GM21367 (cell line): Measurements from ENCODE around the gene CD4.
"Not testable (repeated sequence)": the region's sequence is repeated elsewhere in the genome, so short reads cannot be mapped to it uniquely, and the experiment has no call there.

Experiments
- ATAC-seq: cut with Tn5 transposase; IDR thresholded peaks from one replicate; pipeline ENCODE4 v1.9.1; 2021; ENCODE audit not compliant: unreplicated experiment

The CD4 gene

GRCh38 chr12:6788972-6789924 is at the start of gene CD4:
TSS of gene CD4 (plus strand) at chr12:6789528. CDS start at chr12:6800139, 10,611 bp downstream.
- no peak for ATAC-seq

GRCh38 chr12:6742080-6742479 is 47.2 kb upstream of the CD4 start:
- not testable (repeated sequence) for ATAC-seq

- ATAC-seq, result no peak
These were observed 46.5 kb upstream of the CD4 start for GRCh38 chr12:6742834-6743233.

GRCh38 chr12:6743300-6743699 is 46.0 kb upstream of the CD4 start:
- not testable (repeated sequence) for ATAC-seq

GRCh38 chr12:6745741-6746525 is 43.4 kb upstream of the CD4 start:
- ATAC-seq, result no peak

DNA sequence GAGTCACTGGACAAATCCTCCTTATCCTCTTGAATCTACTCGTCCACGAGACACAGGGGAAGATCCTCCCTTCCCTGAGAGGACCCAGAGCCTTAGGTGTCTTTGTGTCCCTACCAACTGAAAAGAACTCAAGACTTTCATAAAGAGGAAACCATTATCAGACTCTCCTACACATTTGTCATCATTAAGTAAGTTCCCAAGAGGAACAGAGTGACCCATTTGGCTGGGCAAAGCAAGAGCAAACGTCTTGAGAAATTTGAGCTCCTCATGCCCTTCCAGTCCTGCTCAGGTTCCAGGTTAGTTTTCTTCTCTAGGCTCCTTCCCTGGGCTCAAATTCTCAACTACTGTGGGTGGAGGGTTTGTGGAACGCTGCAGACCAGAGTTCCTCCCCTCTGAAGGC is 42.1 kb upstream of the CD4 start:
- no peak for ATAC-seq

DNA sequence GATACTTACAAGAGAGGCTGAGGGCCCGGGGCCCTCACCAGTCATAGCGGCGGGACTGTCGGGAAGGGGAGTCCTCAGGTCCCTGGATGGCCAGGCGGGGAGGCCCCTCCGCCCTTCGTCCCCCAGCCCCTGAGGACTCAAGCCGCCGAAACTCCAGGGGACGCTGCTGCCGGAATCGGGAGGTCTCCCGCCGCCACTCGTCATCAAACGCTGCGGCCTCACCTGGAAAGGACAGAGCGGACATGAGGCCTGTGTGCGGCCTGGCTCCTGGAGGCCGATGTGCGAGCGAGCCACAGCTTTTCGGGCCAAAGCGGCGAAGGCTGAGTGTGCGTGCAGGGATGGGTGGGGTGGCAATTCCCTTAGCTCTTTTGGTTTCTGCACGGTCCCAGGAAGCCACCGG is 40.6 kb upstream of the CD4 start:
- no peak for ATAC-seq

- ATAC-seq, result no peak
These were observed 38.8 kb upstream of the CD4 start for GRCh38 chr12:6750506-6750905.

DNA sequence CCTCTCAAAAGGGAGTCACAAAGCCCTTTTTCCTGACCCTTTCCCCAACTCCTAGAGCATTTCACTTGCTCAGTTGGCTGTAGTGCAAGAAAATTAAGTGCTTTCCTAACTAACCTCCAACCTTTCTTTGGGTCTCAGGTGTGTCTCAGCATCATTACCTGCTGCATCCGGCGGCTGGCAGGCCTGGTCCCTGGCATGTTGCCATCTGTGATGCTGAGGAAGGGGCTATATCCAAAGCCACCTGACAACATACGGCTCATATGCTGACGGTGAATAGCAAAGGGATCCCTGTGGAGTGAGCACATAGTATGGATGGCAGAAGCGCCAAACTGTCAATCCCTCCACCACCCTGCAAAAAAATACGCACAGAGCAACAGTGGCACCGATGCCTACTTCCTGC is 37.6 kb upstream of the CD4 start:
- no peak for ATAC-seq

- no peak for ATAC-seq
These were observed 37.0 kb upstream of the CD4 start for GRCh38 chr12:6752167-6752920.

GRCh38 chr12:6752921-6753771 is 36.2 kb upstream of the CD4 start, which contains the start of gene MLF2:
TSS of gene MLF2 (minus strand) at chr12:6753141. CDS start at chr12:6752334, 807 bp downstream.
- peak; percentile 85 for ATAC-seq

DNA sequence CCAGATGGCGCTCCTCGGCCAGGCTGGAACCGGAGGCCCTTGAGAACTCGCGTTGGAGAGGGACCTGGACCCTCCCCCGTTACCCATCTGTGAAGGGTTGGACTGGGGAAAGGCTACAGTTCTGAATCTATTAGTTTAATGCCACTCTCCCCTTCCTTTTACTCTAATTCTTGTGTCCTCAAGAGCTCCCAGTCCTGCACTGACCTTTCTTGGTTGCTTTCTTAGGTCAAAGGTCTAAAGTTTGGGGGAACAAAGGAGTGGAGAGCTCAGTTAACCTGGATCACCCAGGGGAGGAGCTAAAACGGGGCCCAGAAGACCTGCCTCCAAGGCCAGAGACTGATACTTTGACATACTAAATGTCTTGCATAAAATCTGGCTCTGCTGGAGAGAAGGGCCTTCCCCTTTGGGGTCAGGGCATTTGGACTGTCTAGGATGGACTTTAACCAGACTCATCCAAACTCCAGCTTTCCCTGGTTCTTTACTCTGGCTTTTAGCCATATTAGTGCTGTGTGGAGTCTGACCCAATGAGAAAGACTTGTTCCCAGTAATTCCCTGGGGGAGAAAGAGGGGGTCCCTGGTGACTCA is 35.5 kb upstream of the CD4 start:
- no peak for ATAC-seq

DNA sequence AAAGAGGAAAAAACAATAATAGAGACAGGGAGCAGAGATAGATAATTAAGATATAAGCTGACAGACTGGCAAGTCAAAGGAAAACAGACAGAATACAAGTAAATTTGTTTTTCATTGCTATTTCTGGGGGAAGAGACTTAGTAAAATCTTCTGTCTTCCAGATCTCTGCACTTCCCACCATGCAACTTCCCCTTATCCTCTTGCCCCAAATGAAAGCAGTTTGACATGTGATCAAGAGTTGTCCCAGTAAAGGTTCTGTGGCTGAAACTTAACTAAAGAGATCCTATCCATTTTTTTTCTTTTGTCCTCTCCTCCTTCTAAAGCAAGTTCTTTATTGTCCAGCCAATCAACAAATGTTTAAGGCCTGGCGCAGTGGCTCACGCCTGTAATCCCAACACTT is 34.9 kb upstream of the CD4 start:
- ATAC-seq, result no peak

DNA sequence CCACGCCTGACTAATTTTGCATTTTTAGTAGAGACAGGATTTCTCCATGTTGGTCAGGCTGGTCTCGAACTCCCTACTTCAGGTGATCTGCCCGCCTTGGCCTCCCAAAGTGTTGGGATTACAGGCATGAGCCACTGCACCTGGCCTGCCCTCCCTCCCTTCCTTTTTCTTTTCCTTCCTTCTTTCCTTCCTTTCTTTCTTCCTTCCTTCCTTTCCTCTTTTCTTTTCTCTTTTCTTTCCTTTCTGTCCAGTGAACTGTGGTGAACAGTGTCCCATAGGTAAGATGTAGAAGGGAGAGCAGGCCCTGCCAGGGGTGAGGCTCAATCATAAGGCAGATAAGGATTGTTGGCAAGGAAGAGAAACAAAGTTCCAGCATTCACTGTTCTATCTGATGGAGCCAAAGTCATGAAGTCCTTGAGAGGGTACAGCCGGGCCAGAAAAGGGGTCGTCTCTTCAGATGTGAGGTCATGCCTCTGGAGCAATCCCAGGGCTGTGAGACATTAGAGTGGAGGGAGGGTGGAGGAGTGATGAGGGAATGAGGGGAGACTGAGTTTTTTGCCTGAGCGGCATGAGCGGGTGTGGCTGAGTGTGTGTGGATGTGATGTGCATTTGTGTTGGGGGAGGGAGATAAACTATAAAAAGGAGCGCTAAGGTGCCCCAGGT is 32.2 kb upstream of the CD4 start:
- ATAC-seq, result no peak

GRCh38 chr12:6758506-6759095 is 30.7 kb upstream of the CD4 start:
- ATAC-seq, result no peak

- ATAC-seq, result no peak
These were observed 29.6 kb upstream of the CD4 start for GRCh38 chr12:6759741-6760140.

DNA sequence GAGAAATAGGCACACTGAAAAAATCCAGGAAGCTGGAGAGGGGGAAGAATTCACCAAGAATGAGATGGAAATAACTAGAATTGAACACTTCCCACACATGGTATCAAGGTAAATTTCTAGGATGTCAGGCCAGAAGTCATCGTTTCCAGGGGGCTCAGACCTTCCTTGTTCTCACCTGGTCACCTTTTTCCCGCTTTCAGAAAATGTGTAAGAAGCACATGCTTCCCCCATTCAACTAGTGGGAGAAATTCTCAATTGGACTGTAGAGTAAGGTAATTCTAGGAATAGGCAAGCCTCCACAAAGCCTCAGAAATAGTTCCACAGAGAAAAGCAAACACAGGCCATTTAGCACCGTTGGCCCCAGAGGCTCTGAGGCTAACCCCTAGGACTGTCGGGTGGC is 25.9 kb upstream of the CD4 start:
- no peak for ATAC-seq

- ATAC-seq, result peak; percentile 77
These were observed 25.1 kb upstream of the CD4 start for GRCh38 chr12:6764011-6764828.
